ENCODE results near the gene ACSL3.

ACSL3 gene

GRCh38 chr2:222973733-222974132, 112.9 kb downstream of the ACSL3 start:
- TF ChIP-seq REST (IDR thresholded peaks at IDR 0.05; ENCODE audit: insufficient replicate concordance, low read depth) (no peak), CTCF (IDR thresholded peaks at IDR 0.05; ENCODE audit: insufficient read depth, low read length) (no peak), GABPA (IDR thresholded peaks at IDR 0.05; ENCODE audit: low read depth) (no peak)

GRCh38 chr2:222976521-222977061, 115.8 kb downstream of the ACSL3 start:
- no peaks in the 10 kb centered on the region for H3K27me3 ChIP-seq (ENCODE audit: insufficient read depth, poor library complexity, severe bottlenecking)
- no peak for DNase-seq (ENCODE audit: low read depth in 1 of 2, low spot score in 1 of 2)
- no peak overlapping the region for H3K4me3 ChIP-seq (replicated peaks; ENCODE audit: insufficient read depth, low read length)
- H3K27ac ChIP-seq (replicated peaks), result no peak overlapping the region
- no peak for TF ChIP-seq CTCF (IDR thresholded peaks at IDR 0.05; ENCODE audit: insufficient read depth, low read length)
- no peak for TF ChIP-seq REST (IDR thresholded peaks at IDR 0.05; ENCODE audit: insufficient replicate concordance, low read depth)
- no peak for TF ChIP-seq POLR2AphosphoS5 (IDR thresholded peaks at IDR 0.05; ENCODE audit: low read depth)
- no peak for TF ChIP-seq SPI1 (IDR thresholded peaks at IDR 0.05; ENCODE audit: borderline replicate concordance, low read depth)
- no peak for TF ChIP-seq GABPA (IDR thresholded peaks at IDR 0.05; ENCODE audit: low read depth)

More at GRCh38 chr2:222973733-222974132, 112.9 kb downstream of the ACSL3 start:
- H3K27me3 ChIP-seq (ENCODE audit: insufficient read depth, poor library complexity, severe bottlenecking), result no peaks in the 10 kb centered on the region
- no peak overlapping the region for H3K4me3 ChIP-seq (replicated peaks; ENCODE audit: insufficient read depth, low read length)
- DNase-seq (ENCODE audit: low read depth in 1 of 2, low spot score in 1 of 2), result no peak
- H3K27ac ChIP-seq (replicated peaks), result no peak overlapping the region

- TF ChIP-seq CTCF (IDR thresholded peaks at IDR 0.05; ENCODE audit: insufficient read depth, low read length) (no peak), SPI1 (IDR thresholded peaks at IDR 0.05; ENCODE audit: borderline replicate concordance, low read depth) (no peak), POLR2AphosphoS5 (IDR thresholded peaks at IDR 0.05; ENCODE audit: low read depth) (no peak), REST (IDR thresholded peaks at IDR 0.05; ENCODE audit: insufficient replicate concordance, low read depth) (no peak), GABPA (IDR thresholded peaks at IDR 0.05; ENCODE audit: low read depth) (no peak)
- Histone ChIP-seq H3K27ac (replicated peaks) (no peak overlapping the region), H3K4me3 (replicated peaks; ENCODE audit: insufficient read depth, low read length) (no peak overlapping the region), H3K27me3 (ENCODE audit: insufficient read depth, poor library complexity, severe bottlenecking) (no peaks in the 10 kb centered on the region)
- no peak for DNase-seq (ENCODE audit: low read depth in 1 of 2, low spot score in 1 of 2)
Measured at GRCh38 chr2:222977121-222977520, 116.3 kb downstream of the ACSL3 start.
